Measurements from ENCODE around the gene ST3GAL2. TPM values are rescaled to one million over a fixed set of nuclear protein-coding genes. Genes with fewer than 3 reads are reported as not detected.

The ST3GAL2 gene
- total and polyA plus RNA-seq, 9 of the 15 experiments (the other 6 are each of a cell fraction or from before 2014, with no cell fraction given), result 1.5 to 108 (median 34.3) TPM

GRCh38 chr16:70438969-70439862 is at the start of gene ST3GAL2 (continued):
- TF ChIP-seq ZBTB40 (IDR thresholded peaks at IDR 0.05) (peak; percentile 55; the same call in 1 of the 2 replicates), ZBTB40 (CRISPR knock-in tag; IDR thresholded peaks at IDR 0.05) (no peak), ZNF512 (tag; IDR thresholded peaks at IDR 0.05) (no peak), LARP7 (IDR thresholded peaks at IDR 0.05) (0 out of 2 replicates have a peak, but pooled peaks have one; percentile 58), RCOR1 (IDR thresholded peaks at IDR 0.05; ENCODE audit: borderline replicate concordance in 1 of 2, low read depth in 2 of 2, low read length in 2 of 2) (peak in 1 of 2 experiments; percentile 20; a peak in 1 of 4 replicates), ZNF551 (CRISPR knock-in tag; IDR thresholded peaks at IDR 0.05) (no peak)
- TF ChIP-seq, protein P1, sequence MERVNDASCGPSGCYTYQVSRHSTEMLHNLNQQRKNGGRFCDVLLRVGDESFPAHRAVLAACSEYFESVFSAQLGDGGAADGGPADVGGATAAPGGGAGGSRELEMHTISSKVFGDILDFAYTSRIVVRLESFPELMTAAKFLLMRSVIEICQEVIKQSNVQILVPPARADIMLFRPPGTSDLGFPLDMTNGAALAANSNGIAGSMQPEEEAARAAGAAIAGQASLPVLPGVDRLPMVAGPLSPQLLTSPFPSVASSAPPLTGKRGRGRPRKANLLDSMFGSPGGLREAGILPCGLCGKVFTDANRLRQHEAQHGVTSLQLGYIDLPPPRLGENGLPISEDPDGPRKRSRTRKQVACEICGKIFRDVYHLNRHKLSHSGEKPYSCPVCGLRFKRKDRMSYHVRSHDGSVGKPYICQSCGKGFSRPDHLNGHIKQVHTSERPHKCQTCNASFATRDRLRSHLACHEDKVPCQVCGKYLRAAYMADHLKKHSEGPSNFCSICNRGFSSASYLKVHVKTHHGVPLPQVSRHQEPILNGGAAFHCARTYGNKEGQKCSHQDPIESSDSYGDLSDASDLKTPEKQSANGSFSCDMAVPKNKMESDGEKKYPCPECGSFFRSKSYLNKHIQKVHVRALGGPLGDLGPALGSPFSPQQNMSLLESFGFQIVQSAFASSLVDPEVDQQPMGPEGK (CRISPR knock-in tag; IDR thresholded peaks at IDR 0.05; ENCODE audit: borderline replicate concordance), result peak; percentile 50; the same call in 1 of the 2 replicates
- TF ChIP-seq, protein P2, sequence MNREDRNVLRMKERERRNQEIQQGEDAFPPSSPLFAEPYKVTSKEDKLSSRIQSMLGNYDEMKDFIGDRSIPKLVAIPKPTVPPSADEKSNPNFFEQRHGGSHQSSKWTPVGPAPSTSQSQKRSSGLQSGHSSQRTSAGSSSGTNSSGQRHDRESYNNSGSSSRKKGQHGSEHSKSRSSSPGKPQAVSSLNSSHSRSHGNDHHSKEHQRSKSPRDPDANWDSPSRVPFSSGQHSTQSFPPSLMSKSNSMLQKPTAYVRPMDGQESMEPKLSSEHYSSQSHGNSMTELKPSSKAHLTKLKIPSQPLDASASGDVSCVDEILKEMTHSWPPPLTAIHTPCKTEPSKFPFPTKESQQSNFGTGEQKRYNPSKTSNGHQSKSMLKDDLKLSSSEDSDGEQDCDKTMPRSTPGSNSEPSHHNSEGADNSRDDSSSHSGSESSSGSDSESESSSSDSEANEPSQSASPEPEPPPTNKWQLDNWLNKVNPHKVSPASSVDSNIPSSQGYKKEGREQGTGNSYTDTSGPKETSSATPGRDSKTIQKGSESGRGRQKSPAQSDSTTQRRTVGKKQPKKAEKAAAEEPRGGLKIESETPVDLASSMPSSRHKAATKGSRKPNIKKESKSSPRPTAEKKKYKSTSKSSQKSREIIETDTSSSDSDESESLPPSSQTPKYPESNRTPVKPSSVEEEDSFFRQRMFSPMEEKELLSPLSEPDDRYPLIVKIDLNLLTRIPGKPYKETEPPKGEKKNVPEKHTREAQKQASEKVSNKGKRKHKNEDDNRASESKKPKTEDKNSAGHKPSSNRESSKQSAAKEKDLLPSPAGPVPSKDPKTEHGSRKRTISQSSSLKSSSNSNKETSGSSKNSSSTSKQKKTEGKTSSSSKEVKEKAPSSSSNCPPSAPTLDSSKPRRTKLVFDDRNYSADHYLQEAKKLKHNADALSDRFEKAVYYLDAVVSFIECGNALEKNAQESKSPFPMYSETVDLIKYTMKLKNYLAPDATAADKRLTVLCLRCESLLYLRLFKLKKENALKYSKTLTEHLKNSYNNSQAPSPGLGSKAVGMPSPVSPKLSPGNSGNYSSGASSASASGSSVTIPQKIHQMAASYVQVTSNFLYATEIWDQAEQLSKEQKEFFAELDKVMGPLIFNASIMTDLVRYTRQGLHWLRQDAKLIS (CRISPR knock-in tag; IDR thresholded peaks at IDR 0.05), result no peak

Measured in K562 (cell line).